Panc1 (cell line): Measurements from ENCODE around the gene MAPKBP1.

ENCODE experiments used
- POLR2AphosphoS5 ChIP-seq: IDR thresholded peaks from 2 replicates; pipeline ENCODE4 v1.6.1; 2012; ENCODE audit warnings: mild to moderate bottlenecking, low read depth, low read length, moderate library complexity
- TCF7L2 ChIP-seq: IDR thresholded peaks from 2 replicates; pipeline ENCODE4 v1.6.1; 2011; ENCODE audit warnings: mild to moderate bottlenecking, low read depth, low read length, inconsistent platforms
- TF ChIP-seq, protein P1 (sequence below): fragments of 450-650 bp; IDR thresholded peaks from 2 replicates; pipeline ENCODE4 v1.5.1; 2017; ENCODE audit warnings: mild to moderate bottlenecking
- TF ChIP-seq, protein P2 (sequence below), 2 experiments: IDR thresholded peaks; 2 replicates each; pipeline ENCODE4 v1.6.1; 2011 to 2012; ENCODE audit warnings: low read depth in 2 of 2, control low read depth in 1 of 2, low read length in 1 of 2, mild to moderate bottlenecking in 1 of 2, moderate library complexity in 1 of 2; ENCODE audit not compliant: insufficient read depth in 1 of 2

DNA sequence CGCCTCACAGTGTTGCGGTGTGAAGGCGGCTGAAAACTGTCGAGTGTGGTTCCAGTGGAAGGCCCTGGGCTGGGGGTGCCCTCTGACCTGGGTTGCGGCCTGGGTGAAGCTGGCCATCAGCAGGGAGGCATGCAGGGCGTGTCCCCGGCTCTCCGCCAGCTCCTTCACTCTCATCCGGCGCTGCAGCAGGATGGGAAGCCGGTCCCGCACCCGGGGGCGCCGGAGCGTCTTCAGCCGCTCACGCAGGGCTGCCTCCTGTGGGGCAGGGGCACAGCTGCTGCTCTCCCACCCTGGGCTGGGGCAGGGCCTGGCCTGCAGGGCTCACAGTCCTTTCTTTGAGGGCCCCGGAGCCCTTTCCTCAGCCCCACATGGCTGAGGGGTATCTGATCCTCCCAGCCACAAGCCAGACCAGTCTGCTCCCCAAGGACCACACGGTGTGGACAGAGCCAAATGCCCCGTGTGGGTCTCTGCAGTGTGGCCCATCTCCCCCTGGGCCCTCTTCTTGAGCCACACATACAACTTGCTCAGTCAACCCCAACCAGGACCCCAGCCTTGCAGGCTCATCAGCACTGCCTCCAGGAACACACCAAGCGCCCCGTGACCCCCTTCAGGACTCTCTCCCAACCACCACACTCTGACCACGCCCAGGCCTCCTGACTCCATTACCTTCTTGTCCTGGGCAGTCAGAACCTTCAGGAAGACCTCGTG, 92.7 kb downstream of the MAPKBP1 start:
- TF ChIP-seq POLR2AphosphoS5 (no peak), TCF7L2 (no peak)
- TF ChIP-seq, protein P1, sequence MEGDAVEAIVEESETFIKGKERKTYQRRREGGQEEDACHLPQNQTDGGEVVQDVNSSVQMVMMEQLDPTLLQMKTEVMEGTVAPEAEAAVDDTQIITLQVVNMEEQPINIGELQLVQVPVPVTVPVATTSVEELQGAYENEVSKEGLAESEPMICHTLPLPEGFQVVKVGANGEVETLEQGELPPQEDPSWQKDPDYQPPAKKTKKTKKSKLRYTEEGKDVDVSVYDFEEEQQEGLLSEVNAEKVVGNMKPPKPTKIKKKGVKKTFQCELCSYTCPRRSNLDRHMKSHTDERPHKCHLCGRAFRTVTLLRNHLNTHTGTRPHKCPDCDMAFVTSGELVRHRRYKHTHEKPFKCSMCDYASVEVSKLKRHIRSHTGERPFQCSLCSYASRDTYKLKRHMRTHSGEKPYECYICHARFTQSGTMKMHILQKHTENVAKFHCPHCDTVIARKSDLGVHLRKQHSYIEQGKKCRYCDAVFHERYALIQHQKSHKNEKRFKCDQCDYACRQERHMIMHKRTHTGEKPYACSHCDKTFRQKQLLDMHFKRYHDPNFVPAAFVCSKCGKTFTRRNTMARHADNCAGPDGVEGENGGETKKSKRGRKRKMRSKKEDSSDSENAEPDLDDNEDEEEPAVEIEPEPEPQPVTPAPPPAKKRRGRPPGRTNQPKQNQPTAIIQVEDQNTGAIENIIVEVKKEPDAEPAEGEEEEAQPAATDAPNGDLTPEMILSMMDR: no peak
- TF ChIP-seq, protein P2, sequence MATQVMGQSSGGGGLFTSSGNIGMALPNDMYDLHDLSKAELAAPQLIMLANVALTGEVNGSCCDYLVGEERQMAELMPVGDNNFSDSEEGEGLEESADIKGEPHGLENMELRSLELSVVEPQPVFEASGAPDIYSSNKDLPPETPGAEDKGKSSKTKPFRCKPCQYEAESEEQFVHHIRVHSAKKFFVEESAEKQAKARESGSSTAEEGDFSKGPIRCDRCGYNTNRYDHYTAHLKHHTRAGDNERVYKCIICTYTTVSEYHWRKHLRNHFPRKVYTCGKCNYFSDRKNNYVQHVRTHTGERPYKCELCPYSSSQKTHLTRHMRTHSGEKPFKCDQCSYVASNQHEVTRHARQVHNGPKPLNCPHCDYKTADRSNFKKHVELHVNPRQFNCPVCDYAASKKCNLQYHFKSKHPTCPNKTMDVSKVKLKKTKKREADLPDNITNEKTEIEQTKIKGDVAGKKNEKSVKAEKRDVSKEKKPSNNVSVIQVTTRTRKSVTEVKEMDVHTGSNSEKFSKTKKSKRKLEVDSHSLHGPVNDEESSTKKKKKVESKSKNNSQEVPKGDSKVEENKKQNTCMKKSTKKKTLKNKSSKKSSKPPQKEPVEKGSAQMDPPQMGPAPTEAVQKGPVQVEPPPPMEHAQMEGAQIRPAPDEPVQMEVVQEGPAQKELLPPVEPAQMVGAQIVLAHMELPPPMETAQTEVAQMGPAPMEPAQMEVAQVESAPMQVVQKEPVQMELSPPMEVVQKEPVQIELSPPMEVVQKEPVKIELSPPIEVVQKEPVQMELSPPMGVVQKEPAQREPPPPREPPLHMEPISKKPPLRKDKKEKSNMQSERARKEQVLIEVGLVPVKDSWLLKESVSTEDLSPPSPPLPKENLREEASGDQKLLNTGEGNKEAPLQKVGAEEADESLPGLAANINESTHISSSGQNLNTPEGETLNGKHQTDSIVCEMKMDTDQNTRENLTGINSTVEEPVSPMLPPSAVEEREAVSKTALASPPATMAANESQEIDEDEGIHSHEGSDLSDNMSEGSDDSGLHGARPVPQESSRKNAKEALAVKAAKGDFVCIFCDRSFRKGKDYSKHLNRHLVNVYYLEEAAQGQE (IDR thresholded peaks at IDR 0.05; ENCODE audit: insufficient read depth in 1 of 2, low read depth in 2 of 2, low read length in 1 of 2): no peak
